Measurements from ENCODE around the gene P2RY11.
A peak's percentile ranks its signal among the peaks of the same experiment; 100 is the strongest.

P2RY11 gene

GRCh38 chr19:10111405-10111811 is at the start of gene P2RY11:
Gene P2RY11, plus strand, starts transcription at chr19:10111693. Its CDS starts 29 bp downstream, at chr19:10111722.
- no peak for DNase-seq (ENCODE audit: low read depth)

DNA sequence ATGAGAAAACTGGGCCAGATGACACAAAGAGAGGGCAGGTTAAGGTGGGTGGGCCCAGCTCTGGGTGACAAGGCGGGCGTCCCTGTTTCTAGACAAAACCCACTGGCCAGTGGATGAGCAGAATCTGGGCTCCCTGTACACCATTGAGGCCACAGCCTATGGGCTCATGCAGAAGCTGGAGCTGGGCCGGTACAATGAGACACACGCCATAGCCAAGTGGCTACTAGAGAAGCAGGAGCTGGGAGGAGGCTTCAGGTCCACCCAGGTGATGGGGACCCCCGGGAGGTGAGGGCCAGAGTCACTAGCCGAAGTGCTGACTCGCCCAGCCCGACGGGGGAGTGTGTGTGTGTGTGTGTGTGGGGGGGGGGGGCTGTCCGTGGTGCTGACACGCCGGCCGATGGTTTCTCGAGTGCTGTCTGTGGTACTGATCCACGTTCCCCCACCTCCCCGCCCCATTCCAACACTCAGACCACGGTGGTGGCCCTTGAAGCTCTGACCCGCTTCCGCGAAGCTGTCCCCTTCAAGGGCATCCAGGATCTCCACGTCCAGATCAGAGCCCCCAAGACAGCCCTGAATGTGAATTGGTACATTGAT is 49.7 kb upstream of the P2RY11 start:
- DNase-seq (ENCODE audit: low read depth): no peak

DNA sequence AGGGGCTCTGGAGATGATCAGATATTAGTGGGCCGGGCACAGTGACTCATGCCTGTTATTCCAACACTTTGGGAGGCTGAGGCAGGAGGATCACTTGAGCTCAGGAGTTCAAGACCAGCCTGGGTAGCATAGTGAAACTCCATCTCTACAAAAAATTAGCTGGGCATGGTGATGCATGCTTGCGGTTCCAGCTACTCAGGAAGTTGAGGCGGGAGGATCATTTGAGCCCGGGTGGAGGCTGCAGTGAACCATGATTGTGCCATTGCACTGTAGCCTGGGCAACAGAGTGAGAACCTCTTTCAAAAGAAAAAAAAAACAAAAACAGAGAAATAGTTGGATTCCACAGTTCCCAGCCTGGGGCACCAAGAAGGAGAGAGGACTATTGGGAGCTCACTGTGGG is 43.3 kb upstream of the P2RY11 start:
- DNase-seq (ENCODE audit: low read depth): no peak

DNA sequence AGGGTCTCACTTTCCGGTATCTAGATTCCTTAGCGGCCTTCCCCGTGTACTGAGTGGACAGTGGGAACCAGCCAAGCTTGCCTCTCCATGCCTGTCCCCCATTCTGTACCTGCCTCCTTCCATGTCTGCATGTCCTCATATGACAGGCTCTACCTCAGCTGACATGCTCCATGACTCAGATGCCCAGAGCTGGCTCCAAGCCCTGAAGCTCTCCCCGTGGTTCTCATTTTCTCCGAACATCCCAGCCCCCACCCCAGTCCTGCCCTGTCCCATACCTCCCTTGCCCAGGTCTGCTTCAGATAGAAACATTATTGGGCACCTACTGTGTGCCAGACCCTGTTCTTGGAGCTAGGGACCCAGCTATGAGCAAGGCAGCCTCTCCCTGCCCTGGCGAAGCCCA is 42.4 kb upstream of the P2RY11 start:
- DNase-seq (ENCODE audit: low read depth): peak; percentile 17

DNA sequence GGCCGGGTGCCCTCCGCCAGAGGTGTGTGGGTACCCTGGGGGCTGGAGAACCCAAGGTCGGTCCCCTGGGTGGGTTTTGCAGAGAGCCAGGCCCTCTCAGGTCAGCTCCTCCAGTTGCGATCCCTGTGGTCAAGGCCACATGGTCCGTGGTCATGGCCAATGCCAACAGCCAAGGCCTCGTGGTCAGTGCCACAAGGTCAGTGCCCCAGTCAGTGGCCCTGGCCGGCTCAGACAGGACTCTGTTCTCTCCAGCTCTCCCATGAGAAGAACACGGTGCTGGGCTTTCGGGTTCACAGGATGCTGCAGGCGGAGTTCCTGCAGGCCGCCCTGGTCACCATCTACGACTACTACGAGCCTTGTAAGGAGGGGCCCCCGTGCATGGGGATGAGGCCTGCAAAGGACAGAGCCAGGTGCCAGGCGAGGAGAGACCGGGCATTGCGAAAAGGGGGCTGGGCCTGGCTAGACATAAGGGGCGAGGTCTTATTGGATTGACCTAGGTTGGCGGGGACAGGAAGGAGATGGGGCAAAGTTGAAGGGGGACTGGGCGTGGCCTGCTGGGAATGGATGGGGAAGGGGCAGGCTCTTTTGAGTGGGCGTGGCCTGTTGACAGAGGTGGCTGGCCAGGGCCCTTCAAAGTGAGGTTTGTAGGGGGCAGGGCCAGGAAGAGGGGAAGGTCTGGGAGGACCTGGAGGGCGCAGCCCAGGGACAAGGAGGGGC is 40.6 kb upstream of the P2RY11 start:
- DNase-seq (ENCODE audit: low read depth): no peak

DNA sequence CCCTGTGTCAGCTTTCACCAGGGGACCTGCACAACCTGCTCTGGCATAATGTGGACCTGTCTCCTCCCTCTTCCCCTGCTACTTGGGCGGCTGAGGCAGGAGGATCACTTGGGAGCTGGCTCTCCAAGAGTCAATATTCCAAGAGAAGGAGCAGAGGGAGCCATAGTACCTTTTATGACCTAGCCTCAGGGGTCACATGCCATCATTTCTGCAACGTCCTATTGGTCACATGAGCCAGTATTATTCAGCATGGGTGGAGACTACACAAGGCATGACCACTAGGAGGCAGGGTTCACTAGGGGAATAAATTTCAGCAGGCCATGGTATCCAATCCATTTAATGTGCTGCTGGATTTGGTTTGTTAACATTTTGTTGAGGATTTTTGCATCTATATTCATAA is 37.3 kb upstream of the P2RY11 start:
- no peak for DNase-seq (ENCODE audit: low read depth)

DNA sequence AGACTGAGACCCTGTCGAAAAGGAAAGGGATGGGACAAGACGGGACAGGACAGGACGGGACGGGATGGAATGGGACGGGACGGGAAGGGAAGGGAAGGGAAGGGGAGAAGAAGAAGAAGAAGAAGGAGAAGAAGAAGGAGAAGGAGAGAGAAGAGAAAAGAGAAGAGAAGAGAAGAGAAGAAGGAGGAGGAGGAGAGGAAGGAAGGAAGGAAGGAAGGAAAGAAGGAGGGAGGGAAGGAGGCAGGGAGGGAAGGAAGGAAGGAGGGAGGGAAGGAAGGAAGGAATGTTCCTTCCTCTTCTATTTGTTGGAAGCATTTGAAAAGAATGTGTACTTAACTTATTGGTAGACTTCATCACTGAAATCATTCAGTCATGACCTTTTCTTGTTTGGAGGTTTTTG is 35.0 kb upstream of the P2RY11 start:
- no peak for DNase-seq (ENCODE audit: low read depth)

- no peak for DNase-seq (ENCODE audit: low read depth)
Measured at GRCh38 chr19:10078329-10078728, 33.2 kb upstream of the P2RY11 start.

- no peak for DNase-seq (ENCODE audit: low read depth)
Measured at GRCh38 chr19:10079031-10079453, 32.5 kb upstream of the P2RY11 start.

DNA sequence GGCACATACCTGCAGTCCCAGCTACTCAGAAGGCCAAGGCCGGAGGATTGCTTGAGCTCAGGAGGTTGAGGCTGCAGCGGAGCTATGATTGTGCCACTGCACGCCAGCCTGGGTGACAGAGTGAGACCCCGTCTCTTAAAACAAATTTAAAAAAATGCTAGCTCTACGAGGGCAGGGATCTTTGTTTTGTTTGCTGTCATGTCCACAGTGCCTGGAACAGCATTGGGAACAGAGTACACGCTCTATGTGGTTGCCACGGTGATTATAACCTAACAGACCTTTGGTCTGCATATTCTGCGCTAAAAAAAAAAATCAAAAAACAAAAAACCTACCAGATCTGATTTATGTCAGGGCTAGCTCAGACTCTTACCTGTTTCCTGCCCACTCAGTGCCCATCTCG is 27.6 kb upstream of the P2RY11 start:
- no peak for DNase-seq (ENCODE audit: low read depth)

DNA sequence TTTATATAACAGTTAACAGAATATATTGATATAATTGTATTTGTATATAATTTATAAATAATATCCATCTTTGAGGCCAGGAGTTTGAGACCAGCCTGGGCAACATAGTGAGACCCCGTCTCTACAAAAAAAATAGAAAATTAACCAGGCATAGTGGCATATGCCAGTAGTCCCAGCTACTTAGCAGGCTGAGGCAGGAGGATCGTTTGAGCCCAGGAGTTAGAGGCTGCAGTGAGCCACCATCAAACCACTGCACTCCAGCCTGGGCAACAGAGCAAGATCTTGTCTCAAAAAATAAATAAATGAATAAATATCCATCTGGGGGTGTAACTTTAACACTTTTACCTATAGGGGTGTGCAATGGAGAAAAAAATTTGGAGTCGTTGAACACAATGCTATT is 26.7 kb upstream of the P2RY11 start:
- no peak for DNase-seq (ENCODE audit: low read depth)

DNA sequence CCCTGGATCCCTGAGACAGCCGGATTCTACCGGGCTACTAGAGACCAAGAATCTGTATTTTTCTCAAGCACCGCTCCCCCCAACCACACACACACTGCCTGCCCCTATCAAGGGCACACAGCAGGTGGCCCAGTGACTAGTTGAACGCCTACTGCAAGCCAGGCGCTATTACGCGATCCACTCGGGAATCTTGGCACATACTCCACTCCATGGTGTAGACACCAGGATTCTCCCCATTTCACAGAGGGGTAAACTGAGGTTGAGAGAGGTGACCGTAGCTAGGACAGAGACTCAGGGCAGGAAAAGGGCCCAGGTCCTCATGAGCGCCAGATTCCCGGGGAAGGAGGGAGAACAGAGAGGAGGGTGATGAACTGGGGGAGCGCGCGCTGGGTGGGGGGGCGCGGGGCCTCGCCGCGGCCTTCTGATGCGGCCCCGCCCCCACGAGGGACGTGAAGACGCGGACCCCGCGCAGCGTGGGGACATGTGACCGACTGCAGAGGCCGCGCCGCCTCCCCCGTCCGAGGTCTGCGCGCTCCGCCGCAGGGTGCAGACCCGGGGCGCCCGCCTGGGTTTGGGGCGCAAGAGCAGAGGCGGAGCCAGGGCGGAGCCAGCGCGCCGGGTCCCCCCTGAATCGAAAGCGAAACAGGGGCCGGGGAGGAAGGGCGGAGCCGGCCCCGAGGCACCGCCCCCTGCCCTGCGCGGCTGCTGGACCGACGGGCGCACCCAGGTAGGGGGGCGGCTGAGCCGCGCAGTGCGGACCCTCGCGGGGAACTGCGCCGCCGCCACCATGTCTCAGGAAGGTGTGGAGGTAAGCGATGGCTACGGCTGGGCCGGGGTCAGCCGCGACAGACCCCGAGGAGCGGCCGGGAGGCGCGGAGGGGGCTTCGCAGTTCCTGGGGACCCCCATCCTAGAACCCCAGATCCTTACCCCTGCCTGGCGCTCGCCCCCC is 25.6 kb upstream of the P2RY11 start, which contains the start of gene SHFL:
SHFL (plus strand) TSS at position 677 of the 950 bp plus-strand sequence; CDS start at position 788, 111 bp downstream.
- peak; percentile 44 for DNase-seq (ENCODE audit: low read depth)

- no peak for DNase-seq (ENCODE audit: low read depth)
Measured at GRCh38 chr19:10086591-10087192, 24.8 kb upstream of the P2RY11 start.

DNA sequence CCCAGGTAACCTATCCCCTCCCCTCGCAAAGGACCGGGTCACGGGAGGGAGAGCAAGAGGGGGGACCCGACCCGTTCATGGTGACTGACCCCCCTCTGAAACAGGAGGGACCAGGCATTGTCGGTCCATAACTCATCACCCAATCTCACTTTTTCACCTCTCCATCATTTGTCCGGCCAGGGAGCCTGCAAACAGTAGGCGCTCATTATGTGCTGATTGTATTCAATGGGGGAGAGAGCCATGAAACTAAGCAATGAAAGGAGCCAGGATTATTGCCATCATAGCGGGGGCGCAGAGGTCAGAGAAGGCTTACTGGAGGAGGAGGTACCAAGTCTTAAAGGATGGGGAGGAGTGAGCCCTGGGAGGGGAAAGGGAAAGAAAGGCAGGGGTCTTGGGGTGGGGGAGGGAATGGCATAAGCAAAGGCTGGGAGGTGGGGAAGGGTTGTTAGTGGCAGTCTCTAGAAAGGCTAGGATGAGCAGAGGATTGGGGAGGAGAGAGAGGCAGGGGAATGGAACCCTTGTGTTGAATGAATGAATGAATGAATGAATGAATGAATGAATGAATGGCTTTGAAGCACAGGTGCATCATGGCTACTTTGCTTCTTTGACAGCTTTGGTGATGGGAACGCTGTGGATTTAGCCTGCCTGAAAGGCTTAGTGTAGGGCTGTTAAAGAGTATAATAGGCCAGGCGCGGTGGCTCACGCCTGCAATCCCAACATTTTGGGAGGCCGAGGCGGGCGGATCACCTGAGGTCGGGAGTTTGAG is 24.0 kb upstream of the P2RY11 start:
- no peak for DNase-seq (ENCODE audit: low read depth)

- DNase-seq (ENCODE audit: low read depth): no peak
Measured at GRCh38 chr19:10088949-10089554, 22.4 kb upstream of the P2RY11 start.

DNA sequence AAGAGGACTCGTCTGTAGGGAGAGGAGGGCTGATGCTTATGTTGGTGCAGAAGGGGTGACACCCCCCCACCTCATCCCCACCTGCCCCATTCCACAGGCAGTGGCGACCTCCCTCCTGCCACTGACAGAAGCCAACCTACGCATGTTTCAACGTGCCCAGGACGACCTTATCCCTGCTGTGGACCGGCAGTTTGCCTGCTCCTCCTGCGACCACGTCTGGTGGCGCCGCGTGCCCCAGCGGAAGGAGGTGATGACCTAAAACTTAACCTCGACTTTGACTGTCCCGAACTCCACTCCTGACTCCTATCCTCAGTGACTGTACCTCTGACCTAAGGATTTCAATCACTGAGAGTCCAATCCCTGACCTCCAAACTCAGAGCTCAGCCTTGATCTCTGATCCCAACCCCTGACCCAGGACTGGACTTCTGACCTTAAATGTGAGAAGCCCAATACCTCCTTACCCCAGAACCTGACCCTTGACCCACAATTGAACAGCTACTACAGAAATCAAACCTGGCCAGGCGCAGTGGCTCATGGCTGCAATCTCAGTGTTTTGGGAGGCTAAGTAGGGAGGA is 21.6 kb upstream of the P2RY11 start:
- DNase-seq (ENCODE audit: low read depth): no peak

DNA sequence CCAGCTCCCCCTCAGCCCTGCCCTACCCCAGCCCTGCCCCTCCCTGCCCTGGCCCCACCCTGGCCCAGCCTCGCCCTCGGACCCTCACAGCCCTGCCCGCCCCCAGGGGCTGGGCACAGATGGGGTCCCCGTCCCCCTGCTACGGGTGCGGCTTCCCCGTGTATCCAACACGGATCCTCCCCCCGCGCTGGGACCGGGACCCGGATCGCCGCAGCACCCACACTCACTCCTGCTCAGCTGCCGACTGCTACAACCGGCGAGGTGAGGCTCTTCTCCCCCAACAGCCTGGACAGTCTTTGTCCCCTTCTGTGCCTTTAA is 20.2 kb upstream of the P2RY11 start:
- no peak for DNase-seq (ENCODE audit: low read depth)

DNA sequence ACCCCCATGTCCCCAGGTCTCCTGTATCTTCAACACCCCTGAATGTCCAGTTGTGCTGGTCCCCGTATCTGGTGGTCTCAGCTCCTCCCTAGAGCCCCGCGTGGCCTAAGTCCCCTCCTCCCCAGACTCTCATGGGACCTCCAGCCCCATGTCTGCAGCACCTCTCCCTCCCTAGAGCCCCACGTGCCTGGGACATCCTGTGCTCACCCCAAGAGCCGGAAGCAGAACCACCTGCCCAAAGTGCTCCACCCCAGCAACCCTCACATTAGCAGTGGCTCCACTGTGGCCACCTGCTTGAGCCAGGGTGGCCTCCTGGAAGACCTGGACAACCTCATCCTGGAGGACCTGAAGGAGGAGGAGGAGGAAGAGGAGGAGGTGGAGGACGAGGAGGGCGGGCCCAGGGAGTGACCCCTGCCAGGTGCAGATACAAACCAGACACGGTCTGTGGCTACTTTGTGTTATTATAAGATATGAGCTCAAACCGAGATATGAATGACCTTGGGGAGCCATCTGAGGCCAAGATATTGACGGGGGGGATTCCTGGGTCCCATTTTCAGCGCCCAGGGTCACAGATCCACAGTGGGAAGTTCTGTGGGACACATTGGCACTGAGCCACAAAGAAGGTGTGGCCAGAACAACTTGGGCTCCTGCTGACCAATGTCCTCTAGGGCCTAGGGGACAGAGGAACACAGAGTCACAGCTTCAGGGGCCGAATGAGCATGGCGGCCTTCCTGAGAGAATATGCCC is 19.4 kb upstream of the P2RY11 start:
- DNase-seq (ENCODE audit: low read depth): no peak

DNA sequence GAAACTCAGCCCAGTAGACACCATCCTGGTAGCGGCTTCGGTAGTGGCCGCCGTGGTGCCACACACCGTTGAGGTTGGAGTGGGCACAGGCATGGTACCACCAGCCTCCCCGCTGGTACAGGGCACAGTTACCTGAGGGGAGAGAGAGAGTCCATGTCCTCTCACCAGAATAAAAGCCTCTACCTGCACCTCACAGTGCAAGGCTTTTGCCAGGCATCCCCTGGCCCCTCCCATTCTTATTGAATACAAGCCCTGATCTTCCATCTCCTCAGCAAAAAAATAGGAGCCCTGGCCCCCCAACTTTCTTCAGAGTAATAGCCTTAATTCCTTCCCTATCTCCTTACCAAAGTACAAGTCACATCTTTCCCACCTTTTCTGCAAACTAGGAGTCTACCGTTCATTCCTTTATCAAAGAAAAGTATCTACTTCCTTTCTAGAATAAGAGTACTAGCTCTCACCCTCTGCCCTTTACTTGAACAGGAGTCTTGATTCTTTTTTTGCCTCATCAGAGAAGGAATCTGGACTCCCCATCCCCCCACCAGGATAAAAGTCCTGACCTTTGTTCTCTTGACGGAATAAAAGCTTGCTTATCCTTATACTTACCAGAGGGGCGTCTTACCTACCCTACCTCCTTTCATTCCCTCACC is 18.7 kb upstream of the P2RY11 start:
- DNase-seq (ENCODE audit: low read depth): no peak
